Activated CD4-positive, alpha-beta T cell treated with anti-CD3 and anti-CD28 coated beads for 4 hours (primary cell): ENCODE results near the gene BEND5.

Experiments
- DNase-seq, 2 donors: peaks; one replicate each; pipeline ENCODE4 v3.0.0-alpha.2; 2020

Gene BEND5

GRCh38 chr1:48776393-48777218 is at the start of gene BEND5:
Gene BEND5, minus strand, starts transcription at chr1:48776891. Its CDS starts 60 bp downstream, at chr1:48776831.
- peak; percentile 26 to 29 for DNase-seq

GRCh38 chr1:48823168-48823567 is 46.5 kb upstream of the BEND5 start:
- DNase-seq, result no peak

- DNase-seq, result no peak
These were observed 43.8 kb upstream of the BEND5 start for GRCh38 chr1:48820491-48820890.

- DNase-seq, result no peak
These were observed 40.9 kb upstream of the BEND5 start for GRCh38 chr1:48817505-48818114.

GRCh38 chr1:48810740-48811139 is 34.0 kb upstream of the BEND5 start:
- DNase-seq, result no peak

- DNase-seq, result no peak
These were observed 31.8 kb upstream of the BEND5 start for GRCh38 chr1:48808496-48808895.

GRCh38 chr1:48807554-48808260 is 31.0 kb upstream of the BEND5 start:
- DNase-seq, result no peak

GRCh38 chr1:48803474-48803873 is 26.8 kb upstream of the BEND5 start:
- no peak for DNase-seq

- no peak for DNase-seq
These were observed 18.1 kb upstream of the BEND5 start for GRCh38 chr1:48794816-48795215.

- DNase-seq, result no peak
These were observed 17.2 kb upstream of the BEND5 start for GRCh38 chr1:48793863-48794262.

GRCh38 chr1:48792961-48793360 is 16.3 kb upstream of the BEND5 start:
- no peak for DNase-seq

GRCh38 chr1:48790397-48790796 is 13.7 kb upstream of the BEND5 start:
- DNase-seq, result no peak

GRCh38 chr1:48789903-48790302 is 13.2 kb upstream of the BEND5 start:
- DNase-seq, result no peak

- DNase-seq, result no peak
These were observed 9.2 kb upstream of the BEND5 start for GRCh38 chr1:48785869-48786268.

- no peak for DNase-seq
These were observed 7.6 kb upstream of the BEND5 start for GRCh38 chr1:48784301-48784700.

GRCh38 chr1:48777219-48777895 is 666 bp upstream of the BEND5 start:
- DNase-seq, result no peak

- no peak for DNase-seq
These were observed 779 bp downstream of the BEND5 start for GRCh38 chr1:48775831-48776392.

- no peak for DNase-seq
These were observed 3.6 kb downstream of the BEND5 start for GRCh38 chr1:48773133-48773532.

- no peak for DNase-seq
These were observed 4.5 kb downstream of the BEND5 start for GRCh38 chr1:48772211-48772610.

GRCh38 chr1:48771561-48771960 is 5.1 kb downstream of the BEND5 start:
- DNase-seq, result no peak

GRCh38 chr1:48767975-48768510 is 8.6 kb downstream of the BEND5 start:
- DNase-seq, result no peak

GRCh38 chr1:48765335-48765734 is 11.4 kb downstream of the BEND5 start:
- DNase-seq, result no peak

- no peak for DNase-seq
These were observed 14.7 kb downstream of the BEND5 start for GRCh38 chr1:48761986-48762385.
